Measurements from ENCODE around the gene ART5.
"Not testable (repeated sequence)": the region's sequence is repeated elsewhere in the genome, so short reads cannot be mapped to it uniquely, and the experiment has no call there.

ART5 gene

DNA sequence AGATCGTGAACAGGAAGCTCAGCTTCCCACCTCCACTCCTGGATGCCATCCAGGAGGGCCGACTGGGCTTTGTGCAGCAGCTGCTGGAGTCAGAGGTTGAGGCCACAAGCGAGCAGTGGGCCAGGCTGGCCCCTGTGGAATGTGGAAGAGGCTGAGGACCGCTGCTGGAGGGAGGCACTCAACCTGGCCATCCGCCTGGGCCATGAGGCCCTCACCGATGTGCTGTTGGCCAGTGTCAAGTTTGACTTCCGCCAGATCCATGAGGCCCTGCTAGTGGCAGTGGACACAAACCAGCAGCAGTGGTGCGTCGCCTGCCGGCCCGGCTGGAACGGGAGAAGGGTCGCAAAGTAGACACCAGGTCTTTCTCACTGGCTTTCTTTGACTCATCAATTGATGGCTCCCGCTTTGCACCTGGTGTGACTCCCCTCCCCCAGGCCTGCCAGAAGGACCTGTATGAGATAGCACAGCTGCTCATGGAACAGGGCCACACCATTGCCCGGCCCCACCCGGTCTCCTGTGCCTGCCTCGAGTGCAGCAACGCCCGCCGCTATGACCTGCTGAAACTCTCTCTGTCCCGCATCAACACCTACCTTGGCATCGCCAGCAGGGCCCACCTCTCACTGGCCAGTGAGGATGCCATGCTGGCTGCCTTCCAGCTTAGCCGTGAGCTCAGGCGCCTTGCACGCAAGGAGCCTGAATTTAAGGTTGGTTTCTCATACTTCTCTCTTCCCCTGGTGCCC lies 24.9 kb downstream of the ART5 start:
- DNase-seq = no peak

DNA sequence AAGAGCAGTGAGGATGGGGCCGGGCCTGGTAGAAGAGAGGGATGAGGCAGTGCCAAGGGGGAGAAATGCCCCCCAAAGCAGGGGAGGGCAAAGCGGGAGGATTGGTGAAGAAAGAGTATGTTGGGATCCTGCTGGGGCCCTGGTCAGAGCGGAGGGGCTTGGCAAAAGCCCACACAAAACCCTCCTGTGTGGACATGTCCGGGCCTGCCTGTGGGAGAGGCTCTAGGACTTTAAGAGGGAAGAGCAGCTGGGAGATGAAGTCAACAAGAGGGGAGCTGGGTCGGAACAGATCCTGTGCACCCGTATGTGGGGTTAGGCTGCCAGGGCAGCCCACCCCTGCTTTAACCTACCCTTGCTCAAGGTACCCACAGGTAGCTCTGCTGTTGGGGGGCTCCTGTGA lies 25.8 kb downstream of the ART5 start:
- no peak for DNase-seq

DNA sequence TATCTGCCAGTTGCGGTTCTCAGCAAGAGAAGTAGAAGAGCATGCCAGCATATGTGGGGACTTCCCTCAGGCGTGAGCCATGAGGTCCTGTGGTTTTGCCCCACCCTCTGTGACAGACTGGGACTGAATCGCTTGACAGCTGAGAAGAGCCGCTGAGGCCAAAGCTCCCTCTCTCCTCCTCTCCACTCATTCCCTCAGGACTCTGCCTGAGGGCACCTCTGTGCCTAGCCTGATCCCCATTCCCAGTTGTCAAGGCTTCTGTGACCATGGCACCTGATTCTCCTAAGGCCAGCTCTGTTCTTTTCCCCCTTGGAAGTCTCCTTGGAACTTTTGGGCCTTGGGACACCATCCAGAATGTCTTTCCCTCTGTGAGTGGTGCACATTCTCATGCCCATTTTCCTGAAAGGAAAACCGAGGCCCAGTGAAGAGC lies 27.0 kb downstream of the ART5 start:
- DNase-seq = peak; percentile 52

DNA sequence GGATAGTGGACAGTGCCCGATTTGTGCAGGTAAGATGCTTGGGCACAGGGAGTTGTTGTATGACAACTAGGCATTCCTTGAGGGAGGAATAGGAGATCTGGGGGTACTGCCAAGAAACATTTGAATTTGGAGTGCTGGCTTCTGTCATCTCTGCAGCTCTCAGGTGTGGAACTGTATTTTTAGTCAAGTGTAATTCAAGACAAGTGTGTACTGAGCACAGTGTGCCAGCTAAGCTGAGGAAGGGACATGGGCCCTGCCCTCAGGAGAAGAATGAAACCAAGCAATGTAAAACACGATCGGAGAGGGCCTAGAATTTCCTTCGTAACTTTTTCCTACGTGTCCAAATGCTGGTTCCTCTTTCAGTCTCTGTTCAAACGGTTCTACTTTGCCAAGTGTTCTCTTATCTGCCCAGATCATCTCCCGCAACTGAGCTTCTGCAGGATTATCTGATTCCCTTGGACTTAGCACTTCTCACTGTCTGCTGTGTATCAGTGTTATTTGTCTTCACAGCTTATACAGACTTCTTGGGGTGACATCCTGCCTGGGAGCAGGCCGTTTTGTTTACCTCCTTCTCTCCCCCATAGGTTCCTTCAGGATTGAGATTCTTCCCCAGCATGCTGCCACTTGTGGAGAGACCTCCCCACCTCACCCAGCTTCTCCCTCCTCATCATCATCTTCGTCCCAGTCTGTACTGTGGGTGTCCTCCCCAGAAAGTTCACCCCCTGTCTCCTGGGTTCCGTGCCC lies 27.6 kb downstream of the ART5 start:
- DNase-seq = peak; percentile 65

DNA sequence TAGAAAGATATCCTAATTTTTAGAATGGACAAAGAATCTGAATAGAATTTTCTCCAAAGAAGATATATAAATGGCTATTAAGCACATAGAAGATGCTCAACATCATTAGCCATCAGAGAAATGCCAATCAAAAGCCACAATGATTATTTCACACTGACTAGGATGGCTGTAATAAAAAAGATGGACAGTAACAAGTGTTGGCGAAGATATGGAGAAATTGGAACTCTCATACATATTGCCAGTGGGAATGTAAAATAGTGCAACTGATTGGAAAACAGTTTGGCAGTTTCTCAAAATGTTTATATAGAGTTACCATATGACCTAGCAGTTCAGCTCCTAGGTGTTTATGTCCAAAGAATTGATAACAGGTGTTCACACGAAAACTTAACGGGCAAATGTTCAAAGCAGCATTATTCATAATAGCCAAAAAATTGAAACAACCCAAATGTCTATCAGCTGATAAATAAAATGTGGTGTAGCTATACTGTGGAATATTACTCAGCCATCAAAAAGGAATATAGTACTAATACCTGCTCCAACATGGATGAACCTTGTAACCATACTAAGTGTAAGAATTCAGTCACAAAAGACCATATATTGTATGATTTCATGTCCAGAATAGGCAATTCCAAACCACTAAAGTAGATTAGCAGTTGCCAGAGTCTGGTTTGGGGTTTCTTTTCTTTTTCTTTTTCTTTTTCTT lies 29.7 kb downstream of the ART5 start:
- no peak for DNase-seq

DNA sequence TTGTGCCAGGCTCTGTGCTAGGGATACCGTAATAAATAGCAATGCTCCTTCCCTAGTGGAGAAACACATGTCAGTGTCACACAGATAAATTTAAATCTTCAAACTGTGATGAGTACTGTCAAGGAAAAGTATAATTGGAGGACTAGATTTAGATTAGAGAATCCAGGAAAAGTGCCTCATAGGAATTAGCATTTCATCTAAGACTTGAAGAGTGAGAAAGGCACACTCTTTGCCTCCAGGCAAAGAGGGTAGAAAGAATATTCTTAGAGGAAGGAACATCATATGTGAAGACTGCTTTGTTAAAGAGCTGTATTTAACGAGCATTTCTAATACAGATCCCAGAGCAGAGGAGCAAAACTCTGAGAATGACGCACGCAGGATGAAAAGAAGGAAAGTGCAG lies 30.9 kb downstream of the ART5 start:
- DNase-seq = no peak

DNA sequence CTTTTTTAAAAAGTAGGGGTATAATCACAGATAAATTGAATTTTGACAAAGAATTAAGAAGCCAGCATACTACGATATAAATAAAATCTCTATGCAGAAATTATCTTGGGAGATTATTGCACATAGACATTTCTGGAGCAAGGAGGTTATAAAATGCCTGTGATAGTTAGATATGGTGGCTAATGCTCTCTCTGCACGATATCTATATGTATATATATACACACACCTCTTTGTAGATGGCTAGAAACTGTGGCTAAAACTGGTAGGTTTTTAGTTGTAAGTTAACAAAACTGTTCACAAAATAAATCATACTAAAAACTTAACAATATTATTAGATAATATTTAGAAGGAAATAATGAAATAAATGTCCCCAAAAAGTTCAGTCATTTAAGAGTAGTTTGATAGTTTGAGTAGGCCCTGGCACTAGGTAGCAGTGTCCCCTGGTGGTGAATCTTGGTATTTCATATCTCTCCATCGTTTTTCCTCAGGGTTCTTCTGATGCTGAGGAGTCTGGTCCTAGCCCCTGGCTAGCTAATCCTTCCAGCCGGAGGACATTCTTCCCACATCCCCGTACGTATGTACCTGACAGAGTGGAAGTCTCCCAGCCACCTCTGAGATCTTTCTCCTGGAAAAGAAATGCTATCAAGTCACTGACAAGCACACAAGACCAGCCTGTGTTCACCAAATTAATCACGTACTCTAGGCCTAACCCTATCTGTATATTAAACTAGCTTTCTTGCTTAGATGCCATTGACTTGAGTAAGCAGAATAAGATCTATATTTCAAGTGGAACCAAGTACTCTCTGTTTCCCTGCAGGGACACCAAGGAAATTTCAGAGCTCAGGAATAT lies 32.2 kb downstream of the ART5 start:
- no peak for DNase-seq

DNA sequence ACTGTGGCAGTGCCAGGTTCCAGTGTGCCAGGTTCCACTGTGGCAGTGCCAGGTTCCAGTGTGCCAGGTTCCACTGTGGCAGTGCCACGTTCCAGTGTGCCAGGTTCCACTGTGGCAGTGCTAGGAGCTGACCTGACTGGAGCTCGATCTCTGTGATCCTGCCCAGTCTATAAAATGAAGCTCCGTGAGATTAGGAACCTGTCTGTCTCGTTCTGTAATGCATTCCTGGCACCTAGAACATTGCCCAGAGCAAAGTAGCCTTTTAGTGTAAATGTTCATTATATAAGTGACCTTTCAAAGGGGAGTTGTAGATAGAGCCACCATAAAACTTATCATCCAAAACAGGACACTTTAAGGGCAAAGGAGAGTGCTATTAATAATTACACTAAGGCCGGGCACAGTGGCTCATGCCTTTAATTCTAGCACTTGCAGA lies 36.0 kb downstream of the ART5 start:
- no peak for DNase-seq

DNA sequence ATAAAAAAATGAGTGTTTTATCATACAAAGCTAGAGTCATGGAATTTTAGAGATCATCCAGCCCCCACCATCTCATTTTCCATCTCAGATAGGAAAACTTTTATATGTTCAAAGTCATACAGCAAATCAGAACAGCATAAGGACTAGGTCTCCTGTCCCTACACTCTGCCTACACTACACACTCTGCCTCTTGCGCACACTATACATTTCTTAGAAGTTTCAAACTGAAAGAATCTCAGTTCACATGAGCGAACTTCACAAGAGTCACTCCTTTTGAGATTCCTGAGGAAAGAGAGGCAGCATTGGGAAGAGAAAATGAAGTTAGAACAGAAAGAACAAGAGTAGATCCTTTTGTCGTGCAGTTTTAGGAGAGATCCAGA lies 36.5 kb downstream of the ART5 start:
- no peak for DNase-seq

DNA sequence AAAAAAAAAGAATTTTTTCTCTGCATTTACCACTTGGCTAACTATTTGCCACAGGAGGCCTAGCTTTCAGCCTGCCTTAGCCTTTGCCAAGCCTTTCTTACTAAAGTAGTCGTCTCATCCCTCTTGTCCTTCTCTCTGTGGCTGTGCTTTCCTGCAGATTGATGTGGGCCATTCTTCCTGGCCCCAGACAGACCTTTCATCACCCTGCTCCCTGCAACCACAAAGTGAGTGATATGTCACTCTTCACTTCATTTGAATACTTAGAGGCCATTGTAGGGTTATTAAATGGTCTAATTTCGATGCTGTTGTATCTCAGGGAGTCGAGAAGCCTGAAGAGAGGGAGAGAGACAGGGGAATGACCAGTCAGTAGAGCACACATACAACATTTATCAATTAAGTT lies 37.6 kb downstream of the ART5 start:
- no peak for DNase-seq

DNA sequence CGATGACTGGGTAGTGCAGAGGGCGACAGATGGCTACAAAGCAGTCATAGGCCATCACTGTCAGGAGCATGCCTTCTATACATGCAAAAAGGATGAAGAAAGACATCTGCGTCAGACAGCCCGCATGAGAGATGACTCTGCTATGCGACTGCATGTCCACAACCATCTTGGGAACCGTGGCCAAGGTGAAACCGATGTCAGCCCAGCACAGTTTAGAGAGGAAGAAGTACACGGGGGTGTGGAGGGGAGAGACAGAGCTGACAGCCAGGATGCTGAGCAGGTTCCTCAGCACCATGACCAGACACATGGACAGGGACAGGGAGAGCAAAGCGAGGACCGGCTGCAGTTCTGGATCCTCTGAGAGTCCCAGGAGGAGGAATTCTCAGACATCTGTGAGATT lies 41.6 kb downstream of the ART5 start:
- DNase-seq = not testable (repeated sequence)

DNA sequence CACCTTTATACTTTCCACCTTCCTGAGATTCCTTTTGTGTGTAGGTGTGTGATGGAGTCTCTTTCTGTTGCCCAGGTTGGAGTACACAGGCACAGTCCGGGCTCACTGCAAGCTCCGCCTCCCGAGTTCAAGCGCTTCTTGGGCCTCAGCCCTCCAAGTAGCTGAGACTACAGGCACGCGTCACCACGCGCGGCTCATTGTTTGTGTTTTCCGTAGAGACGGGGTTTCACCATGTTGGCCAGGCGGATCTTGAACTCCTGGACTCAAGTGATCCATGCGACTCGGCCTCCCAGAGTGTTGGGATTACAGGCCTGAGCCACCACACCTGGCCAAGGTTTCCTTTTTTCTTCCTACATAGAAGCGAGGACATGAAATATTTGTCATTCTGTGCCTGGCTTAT lies 44.0 kb downstream of the ART5 start:
- DNase-seq = not testable (repeated sequence)

DNA sequence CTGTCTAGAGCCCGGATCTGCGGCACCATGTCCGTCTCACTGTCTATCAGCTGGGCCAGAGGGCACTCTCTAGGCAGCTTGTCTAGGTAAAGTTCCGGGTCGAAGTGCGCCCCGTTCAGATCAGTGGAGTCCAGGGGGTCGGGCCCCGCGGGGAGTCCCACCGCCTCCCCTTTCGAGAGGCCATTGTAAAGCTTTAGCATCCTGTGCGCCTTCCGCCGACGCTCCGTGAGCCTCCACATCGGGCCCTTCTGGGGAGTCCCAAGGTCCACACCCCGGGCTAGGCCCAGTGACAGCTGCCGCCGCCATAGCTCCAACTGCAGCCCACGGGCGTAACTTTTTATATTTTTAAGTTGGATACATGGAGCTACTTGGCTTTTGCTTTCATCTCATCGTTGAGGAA lies 50.5 kb downstream of the ART5 start:
- not testable (repeated sequence) for DNase-seq

DNA sequence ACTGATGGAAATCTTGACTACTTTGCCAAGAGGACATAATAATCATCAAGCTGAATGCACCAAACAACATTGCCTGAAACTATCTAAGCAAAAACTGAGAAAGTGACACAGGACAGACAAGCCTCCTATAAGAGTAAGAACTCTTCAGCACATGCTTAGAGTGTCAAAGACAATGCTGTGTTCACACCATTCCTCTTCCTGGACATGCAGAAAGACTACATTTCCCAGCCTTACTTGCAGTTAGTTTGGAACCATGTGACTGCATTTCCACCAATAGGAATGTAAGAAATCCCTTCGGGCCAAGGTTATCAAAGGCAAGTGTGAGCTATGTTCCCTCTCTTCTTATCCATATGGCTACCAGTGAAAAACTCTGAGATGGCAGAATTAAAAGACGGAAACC lies 51.6 kb downstream of the ART5 start:
- DNase-seq = not testable (repeated sequence)

DNA sequence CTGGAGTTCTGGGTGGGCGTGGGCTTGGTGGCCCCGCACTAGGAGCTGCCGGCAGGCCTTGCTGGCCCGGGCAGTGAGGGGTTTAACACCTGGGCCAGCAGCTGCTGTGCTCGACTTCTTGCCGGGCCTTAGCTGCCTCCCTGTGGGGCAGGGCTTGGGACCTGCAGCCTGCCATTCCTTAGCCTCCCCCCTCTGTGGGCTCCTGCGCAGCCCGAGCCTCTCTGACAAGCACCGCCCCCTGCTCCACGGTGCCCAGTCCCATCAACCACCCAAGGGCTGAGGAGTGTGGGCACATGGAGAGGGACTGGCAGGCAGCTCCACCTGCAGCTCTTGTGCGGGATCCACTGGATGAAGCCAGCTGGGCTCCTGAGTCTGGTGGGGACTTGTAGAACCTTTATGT lies 53.0 kb downstream of the ART5 start:
- not testable (repeated sequence) for DNase-seq
